OCI-LY1 (cell line): ENCODE data around the gene TMEM38A.

Experiments used
- EZH2 ChIP-seq: fragments of 200-600 bp; sonication (generic), shearing (Covaris generic); IDR thresholded peaks from 2 replicates; pipeline ENCODE4 v1.8.0; 2017; ENCODE audit warnings: borderline replicate concordance, mixed run types, mild to moderate bottlenecking, antibody characterized with exemption, low read length, moderate library complexity, mixed read lengths
- TF ChIP-seq, protein P1 (sequence below): fragments of 200-600 bp; sonication (generic), shearing (Covaris generic); IDR thresholded peaks from 2 replicates; pipeline ENCODE4 v1.5.1; 2017; ENCODE audit warnings: mild to moderate bottlenecking, antibody characterized with exemption, low read length, moderate library complexity, mixed read lengths

DNA sequence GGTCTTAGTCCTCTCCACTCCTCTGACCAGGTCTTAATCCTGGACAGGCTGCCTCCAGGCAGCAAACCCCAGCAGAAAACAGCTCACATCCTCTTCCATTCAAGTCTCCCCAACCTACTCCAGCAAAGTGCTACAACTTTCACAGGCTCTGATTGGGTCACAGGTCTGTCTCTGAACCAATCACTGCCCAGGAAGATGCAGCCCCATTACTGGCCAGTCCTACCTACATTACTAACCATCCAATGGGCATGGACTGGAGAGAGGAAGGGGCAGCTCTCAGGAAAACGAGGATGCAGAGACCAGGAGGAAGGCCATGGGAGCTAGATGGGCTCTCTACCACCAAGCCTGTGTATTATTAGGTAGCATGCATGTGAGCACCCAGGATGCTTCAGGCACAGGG is 45.1 kb upstream of the TMEM38A start:
- TF ChIP-seq, protein P1, sequence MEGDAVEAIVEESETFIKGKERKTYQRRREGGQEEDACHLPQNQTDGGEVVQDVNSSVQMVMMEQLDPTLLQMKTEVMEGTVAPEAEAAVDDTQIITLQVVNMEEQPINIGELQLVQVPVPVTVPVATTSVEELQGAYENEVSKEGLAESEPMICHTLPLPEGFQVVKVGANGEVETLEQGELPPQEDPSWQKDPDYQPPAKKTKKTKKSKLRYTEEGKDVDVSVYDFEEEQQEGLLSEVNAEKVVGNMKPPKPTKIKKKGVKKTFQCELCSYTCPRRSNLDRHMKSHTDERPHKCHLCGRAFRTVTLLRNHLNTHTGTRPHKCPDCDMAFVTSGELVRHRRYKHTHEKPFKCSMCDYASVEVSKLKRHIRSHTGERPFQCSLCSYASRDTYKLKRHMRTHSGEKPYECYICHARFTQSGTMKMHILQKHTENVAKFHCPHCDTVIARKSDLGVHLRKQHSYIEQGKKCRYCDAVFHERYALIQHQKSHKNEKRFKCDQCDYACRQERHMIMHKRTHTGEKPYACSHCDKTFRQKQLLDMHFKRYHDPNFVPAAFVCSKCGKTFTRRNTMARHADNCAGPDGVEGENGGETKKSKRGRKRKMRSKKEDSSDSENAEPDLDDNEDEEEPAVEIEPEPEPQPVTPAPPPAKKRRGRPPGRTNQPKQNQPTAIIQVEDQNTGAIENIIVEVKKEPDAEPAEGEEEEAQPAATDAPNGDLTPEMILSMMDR: no peak
- TF ChIP-seq EZH2: no peak
